Stimulated activated CD4-positive, alpha-beta T cell treated with anti-CD3 and anti-CD28 coated beads, Interleukin-12 subunit alpha, Interleukin-12 subunit beta, amount 100 ng/mL, for 48 hours (primary cell): ENCODE measurements around the gene LPAR5.

Source experiments
- DNase-seq, 3 donors: peaks; one replicate each; pipeline ENCODE4 v3.0.0-alpha.2; 2020; ENCODE audit warnings: low read depth in 2 of 3, low spot score in 1 of 3

Gene LPAR5

DNA sequence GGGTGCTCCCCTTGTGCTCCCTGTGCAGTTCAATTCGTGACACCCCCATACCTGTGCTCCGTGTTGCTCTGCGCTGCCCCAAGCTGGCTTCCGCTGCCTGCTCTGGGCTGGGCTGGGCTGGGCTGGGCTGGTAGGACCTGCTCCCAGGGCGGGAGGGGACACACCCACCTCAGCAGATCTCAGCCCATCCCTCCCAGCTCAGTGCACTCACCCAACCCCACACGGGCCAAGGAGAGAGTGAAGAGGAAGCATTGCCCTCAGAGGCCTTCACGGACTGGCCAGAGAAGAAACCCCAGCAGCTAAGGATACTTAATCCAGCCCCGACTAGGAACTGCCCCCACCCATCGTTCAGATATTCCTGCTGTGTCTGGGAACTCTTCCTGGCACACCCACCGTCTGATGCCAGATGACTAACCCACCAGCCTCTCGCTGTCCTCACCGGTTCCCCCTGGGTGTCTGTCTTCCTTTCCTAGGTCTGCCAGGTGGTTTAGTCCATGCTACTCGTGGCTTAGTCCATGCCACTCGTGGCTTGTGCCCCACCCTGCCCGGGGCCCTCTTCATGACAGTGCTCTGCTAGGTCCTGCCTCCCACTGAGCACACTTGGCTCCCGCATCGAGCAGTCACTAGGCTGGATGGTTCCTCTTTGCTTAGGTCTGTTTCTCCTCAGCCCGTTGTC, at the start of gene LPAR5:
LPAR5 (minus strand) TSS at position 104 of the 676 bp plus-strand sequence. CDS start 14,711 bp downstream, outside the sequence.
- DNase-seq = no peak

DNA sequence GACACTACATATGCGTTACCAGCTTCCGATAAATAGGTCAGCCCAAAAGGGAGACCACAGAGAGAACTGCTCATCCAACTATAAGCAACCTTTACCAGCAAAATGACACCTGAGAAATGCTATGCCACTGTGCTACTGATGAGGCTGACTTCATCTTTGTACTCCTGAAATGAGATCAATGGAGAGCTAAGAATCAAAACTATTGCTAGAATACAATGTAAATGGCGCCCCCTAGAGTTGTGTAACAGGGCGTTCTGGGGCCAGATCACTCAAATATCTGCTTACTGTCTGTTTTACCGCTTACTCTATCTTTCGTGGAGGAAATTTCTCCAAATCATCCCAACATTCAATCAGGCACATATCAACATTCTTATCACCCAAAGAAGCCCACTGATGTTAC, 48.9 kb upstream of the LPAR5 start:
- peak; percentile 18 to 70 (median 41) for DNase-seq

DNA sequence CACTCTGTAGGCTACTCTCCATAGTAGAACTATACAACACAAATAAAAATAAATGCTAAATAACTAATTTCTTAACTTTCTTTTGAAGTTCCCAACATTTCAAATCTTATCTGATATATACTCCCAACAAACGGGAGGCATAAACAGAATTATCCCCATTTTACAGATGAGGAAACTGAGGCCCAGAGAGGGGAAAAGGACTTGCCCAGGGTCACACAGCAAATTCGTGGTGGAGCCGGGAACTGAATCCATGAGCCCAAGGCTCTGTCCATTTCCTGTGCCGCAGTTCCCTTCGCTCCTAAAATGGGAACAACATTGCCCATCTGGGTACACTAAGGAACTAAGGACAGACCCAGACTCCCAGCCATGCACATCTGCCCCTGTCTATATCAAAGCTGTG, 41.2 kb upstream of the LPAR5 start:
- DNase-seq = no peak

DNA sequence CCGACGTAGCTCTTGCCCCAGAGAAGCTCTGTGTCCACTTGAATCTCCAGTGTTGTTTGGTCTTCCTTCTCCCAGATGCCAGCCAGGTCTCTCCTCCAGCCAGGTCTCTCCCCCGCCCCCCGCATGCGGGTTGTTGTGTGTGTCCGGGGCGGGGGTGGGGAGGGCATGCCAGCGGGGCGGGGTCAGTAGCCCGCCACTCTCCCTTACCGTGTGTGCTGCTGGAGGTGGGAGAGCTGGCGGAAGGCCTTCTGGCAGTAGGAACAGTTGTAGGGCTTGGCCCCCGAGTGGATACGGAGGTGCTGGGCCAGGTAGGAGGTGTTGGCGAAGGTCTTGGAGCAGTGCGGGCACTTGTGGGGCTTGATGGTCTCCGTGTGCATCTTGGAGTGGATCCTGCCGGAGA, 36.4 kb upstream of the LPAR5 start:
- no peak for DNase-seq

DNA sequence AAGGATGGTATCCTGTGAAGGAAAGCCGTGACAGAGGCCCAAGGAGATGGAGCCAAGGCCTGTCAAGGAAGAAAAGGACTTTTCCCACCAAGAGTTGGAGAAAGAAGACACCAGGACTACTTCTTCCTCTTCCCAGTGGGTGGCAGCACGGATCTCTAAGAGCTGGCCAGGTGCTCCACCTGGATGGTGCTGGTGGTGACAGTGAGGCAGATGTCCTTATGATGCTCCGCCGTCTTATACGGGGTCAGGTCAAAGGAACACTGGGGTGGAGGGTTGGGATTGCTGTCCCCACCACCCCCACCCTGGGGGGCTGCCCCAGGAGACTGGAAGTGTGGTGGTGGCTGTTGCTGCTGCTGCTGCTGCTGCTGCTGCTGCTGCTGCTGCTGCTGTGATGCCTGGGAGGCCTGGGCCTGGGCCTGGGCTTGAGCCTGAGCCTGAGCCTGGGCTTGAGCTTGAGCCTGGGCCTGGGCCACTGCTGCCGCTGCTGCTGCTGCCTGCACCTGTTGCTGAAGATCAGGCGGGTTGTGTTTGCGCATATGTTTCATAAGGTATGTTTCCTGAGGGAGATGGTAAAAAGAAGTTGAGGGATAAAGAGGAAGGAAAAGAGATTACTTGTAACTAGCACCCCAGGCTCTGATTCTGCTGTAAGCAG, 31.9 kb upstream of the LPAR5 start:
- DNase-seq = no peak

DNA sequence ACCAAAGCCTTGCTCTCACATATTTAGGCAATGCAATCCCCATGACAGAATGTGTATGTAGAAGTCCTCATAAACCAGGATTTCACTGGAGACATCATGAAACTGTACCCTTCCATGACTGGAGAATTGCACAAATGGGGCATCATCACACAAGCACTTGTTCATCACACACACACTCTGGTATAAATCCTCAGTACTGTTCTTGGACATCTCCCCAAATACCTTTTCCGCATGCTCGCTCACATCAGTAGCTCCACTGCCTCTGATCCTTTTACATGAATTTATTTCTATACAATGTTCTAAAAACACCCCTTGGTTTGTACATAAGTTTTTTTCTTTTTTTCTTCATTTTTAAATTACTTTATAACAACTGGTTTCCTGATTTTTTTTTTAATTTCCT, 30.5 kb upstream of the LPAR5 start:
- no peak for DNase-seq

DNA sequence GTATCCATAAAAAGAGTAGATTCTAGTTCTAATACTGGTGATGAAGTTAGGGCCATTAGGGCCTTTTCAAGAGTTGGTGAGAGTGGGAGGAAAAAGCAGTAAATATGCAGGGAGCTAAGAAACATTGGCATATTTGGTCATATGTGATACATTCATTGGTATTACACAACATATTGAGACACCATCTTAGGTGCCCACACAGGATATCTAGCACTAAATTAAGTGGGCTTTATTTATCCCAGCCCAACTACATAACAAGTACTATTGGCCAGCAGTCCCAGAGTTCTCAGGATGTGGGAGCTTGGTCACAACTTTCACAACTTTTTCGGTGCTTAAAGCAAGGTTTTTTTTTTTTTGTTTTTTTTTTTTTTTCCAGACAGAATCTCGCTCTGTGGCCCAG, 29.1 kb upstream of the LPAR5 start:
- no peak for DNase-seq

DNA sequence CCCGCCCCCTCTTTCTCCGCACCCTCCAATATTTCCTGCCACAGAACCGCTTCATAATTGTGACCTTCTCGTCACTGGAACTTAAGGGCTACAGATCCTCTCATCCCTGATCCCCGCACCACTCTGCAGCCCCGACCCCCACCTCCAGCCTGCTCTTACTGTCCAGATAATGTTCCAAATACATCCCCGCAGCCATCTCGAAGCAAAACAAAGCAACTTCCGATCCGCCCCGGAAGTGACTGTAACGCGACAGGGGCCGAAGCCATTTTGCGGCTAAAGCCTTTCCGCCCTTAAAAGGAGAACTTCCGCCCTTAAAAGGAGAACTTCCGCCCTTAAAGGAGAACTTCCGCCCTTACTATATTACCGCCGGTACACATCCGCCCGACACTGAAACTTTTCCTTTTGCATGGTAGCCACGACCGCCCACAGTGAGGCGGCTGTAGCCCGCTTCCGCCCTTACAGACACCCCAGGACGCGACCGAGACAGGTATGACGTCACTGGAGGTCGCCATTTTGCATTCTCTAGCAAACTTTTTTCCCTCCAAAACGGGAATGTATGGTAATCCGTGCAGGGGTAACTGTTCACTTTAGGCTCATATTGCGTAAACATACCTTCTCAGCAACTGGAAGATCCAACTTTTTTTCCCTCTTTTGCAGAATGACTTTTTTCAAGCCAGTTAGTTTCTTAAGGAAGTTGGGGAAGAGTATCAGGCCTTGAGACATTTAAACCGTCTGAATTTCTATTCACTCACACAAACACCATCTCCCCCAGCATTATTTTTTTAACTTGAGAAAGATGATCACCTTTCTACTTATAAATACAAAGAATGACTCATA, 27.4 kb upstream of the LPAR5 start, which contains the start of gene ING4:
ING4 (minus strand) TSS at position 214 of the 837 bp plus-strand sequence; CDS start at position 196, 18 bp downstream.
- peak; percentile 90 to 97 (median 92) for DNase-seq

DNA sequence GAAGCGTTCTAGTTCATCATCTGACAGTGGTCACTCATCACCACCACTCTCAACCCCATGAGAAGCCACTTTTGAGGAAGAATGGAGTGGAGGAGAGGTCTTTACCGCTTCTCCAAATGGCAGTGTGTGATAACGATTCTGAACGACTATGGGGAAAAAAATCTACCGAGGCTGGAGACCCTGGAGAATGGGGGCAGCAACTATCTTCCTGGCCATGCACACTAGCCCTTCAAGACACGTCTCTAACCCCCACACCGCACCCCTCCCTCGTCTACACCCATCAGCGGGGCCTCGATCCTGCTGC, 26.8 kb upstream of the LPAR5 start:
- no peak for DNase-seq

DNA sequence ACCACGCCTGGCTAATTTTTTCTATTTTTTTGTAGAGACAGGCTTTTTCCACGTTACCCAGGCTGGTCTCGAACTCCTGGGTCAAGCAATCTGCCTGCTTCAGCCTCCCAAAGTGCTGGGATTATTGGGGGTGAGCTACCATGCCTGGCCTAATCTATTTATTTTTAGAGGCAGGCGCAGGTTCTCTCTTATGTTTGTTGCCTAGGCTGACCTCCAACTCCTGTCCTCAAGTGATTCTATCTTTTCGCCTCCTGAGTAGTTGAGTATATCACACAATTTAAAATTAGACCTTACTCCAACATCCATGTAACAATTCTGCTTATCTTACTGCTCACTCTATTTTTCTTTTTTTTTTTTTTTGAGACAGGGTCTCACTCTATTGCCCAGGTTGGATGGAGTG, 18.2 kb upstream of the LPAR5 start:
- no peak for DNase-seq

DNA sequence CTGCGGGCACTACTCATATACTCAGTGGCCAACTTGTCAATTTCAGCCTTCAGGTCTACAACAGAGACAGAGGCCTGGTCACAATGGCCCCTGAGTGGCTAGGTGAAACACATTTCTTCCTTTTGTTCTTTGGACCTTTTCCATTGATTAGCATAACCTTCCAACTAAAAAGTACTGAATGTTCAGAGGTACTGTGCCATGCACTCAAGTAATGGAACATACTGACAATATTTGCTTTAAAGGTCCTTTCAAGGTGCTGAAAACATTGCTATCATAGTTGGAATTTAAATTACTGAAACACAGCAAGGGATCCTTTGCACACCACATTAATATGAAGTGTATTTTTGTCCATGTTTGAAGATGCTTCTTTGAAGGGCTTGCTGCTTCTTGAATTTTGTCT, 17.6 kb upstream of the LPAR5 start:
- DNase-seq = no peak

DNA sequence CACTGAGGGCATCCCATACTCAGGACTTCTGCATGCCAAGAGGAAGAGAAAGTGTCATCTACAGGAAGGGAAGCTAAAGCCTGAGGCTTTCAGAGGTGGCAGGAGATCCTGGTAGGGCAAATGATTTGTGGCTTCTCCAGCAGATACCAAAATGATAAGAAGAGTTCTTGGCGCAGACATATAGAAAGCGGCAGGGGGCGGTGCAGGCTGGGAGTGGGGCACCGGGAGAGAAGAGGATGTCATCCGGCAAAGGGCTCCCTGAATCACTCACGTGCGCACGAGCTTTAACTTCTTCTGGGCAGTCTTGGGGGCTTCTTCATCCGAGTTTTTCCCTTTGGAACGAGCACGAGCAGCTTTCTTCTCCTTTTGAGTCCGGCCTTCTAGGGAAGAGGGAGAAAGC, 16.6 kb upstream of the LPAR5 start:
- DNase-seq = no peak

DNA sequence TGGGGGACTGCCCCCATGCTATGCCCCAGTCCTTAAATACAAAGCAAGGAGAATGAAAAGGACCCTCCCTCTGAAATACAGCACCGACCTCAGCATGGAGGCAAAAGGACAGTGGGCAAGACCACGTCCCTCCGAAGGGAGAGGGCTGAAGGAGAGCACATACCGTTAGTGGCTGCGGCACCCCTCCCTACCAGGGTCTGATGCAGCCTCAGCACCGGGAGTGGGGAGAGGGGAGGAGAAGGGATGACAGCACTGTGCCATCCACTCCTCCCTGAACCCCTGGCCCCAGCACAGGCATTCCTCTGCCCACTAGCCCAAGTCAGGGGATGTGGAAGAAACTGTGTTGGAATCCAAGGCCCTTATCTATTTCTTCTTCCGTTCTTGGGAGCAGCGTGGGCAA, 15.1 kb upstream of the LPAR5 start:
- no peak for DNase-seq

DNA sequence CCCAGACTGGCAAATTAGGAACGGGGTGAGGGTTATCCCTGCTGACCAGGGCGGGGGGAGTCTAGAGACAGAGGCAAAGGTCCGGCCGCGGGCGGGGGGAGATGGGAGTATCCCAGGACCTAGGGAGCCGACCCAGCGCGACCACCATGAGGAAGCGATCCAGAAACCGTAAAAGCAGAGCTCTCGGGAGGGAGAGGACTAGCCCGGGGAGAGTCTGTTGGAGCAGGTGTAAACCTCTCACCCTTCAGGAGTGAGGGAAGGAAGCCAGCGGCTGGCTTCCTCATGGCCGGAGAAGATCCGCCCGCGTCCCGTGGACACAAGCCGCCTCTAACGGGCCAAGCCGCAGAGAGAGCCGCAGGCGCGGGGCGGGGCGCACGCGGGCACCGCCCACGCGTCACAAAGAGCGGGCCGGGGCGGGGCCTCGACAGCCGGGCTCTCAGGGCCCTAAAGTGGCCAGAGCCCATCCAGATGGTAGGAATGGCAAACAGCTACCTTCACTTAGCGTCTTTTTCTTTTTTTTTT, 11.4 kb upstream of the LPAR5 start, which contains the start of gene ACRBP:
ACRBP (minus strand) TSS at position 350 of the 522 bp plus-strand sequence; CDS start at position 284, 66 bp downstream.
- DNase-seq = peak in 1 of 3 donors; percentile 25

DNA sequence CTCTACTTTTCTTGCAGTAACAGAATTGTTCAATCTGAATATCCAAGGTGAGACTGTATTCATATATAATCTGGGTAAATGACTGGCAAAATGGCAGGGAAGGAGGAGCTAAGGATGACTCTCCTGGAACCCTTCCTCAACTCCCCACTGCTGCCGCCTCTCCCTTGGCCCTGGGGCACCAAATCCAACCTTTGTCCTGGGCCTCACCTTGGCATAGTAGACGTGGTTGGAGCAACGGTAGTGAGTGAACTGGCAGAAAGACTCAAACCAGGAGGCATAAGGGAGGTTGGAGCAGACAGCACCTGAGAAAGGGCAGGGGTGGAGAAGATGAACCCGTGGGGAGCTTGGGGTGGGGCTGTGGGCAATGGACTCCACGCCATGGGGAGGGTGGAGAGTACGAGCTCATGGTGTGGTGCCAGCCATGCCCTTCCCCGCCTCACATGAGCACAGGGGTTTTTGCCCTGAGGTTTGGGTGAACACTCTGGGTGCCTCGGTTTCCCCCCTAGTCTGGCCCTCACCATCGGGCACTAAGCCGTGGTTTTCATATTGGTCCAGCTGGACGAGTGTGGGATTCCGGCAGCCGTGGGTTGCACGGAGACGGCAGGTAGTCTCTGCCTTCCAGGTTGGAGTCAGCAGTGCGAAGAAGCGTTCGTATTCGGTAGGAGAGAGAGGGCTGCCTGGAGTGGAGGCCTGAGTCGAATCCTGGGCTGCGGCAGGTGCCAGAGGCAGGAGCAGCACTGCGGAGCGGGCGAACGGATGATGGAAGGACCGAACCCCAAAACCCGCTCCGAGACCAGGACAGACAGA, 10.7 kb upstream of the LPAR5 start:
- no peak for DNase-seq

DNA sequence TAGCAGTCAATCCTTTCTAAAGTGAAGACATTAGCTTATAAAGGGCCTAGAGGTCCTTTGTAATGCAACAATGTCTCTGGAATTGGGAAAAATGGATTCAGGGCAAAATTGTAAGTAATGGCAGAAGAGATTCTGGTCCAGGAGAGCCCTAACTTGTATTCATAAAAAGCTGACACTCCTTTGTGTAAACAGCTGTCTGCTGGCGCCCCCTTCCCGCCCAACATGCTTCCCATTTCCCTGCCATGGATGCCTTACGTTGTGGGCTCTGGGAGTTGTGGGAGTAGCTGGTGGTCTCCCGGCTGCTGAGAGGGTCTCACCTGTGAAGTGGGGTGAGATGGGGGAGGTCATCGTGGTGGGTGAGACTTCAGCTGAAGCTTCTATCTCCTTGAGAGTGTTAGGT, 9.1 kb upstream of the LPAR5 start:
- DNase-seq = no peak

DNA sequence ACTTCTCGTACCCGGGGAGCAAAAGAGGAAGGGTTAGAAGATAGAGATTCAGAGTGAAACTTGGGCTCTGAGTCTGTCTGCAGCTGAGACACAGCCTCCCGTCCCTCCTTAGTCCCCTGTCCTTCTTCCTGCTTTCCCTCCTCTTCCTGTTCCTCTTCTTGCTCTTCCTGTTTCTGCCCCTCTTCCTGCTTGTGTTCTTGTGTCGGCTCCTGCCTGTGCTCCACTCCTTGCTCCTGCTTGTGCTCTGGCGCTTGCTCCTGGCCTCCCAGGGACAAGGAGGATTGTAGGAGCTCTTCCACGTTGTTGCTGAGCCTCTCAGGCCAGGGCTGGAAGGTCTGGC, 8.5 kb upstream of the LPAR5 start:
- no peak for DNase-seq

DNA sequence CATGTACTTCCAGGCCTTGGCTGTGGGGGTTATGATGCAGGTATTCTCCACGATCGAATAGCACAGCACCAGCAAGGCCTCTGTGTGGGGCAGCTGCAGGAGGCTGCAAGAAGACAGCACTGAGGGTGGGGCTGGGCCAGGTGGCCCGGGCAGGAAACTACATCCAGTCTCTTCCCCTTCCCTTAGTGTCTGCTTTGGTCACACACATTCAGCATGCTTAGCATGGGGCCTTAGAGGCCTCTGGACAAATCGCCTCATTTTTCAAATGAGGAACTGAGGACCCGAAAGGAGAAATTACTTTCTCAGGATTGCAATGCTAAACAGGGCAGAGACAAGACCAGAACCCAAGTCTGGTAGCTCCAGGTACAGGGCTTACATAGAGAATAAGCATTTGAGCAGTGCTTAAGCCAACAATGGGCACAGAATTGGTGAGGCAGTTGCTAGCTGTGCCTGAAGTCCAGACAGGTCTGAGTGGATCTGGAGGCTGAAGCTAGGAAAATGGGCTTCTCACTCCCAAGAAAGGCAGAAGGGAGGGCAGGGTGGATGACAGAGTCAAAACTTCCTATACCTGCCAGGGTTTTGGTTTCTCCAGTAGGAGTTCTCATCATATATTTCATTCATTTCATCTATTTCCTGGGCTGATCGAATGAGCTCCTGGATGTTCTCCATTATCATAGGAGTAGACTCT, 8.0 kb upstream of the LPAR5 start:
- DNase-seq = no peak

DNA sequence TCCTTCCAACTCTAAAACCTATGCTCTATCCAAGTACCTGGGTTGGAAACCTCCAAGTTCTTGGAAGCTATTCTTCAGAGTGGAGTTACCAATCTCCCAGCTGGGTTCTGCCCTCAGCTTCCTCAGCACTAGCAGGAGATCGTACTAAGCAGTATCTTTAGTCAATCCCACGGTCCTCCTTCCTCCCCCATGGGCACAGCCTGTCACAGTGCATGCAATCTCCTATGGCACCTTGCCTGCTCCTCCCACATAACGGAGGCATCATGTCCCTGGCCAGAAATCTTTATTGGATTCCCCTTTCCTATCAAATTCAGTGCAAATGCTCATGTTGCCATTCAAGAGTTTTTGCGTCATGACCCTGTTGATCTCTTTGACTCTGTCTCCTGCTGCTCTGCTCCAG, 5.4 kb upstream of the LPAR5 start:
- no peak for DNase-seq

DNA sequence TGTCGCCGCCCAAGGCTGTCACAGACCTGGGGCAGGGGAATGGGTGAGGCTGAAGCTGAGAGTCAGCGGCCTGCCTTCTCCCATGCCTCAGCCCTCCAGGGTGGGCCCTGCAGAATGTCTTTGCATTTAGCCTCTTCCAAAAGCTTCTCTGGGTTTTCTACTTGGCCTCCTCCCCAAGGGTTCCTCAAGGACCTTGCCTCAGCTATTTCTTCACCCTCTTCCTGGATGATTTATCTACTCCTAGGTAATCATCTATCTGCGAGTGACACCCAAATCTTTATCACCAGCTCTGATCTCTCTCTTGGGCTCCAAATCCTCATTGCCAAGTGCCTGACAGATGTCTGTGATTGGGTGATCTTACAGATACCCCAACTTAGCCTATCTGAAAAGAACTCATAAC, 4.7 kb upstream of the LPAR5 start:
- DNase-seq = no peak
